HG03442 (cell line): ENCODE data around the gene HTATSF1.

Source experiments
- ATAC-seq: cut with Tn5 transposase; IDR thresholded peaks from one replicate; pipeline ENCODE4 v1.9.1; 2021; ENCODE audit warnings: mild to moderate bottlenecking, moderate library complexity; ENCODE audit not compliant: unreplicated experiment

HTATSF1 gene

DNA sequence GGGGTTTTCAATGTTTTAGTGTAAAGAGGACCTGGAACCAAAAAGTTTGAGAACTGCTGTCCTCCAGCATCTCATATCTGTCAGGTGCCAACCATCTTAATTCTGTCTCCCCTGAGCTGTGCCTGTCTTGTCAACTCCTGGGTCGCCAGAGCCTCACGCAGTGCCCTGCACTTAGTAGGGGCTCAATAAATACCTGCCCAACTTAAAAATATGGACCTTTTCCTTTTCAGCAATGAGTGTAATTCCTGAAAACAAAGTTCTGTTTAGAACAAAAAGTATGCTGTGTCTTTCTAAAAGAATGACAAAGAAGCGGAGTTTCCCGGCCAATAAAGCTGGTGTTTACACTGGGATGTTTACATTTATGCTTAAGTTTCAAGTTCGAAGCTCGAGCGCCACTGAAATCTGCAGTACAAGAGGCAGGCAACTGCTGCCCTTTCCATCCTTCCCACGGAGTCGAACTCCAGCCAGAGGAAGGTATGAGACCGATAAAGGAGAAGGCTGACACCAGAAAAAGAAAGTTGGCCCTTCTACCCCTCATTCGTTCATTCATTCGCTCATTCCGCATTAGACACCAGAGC is 1.1 kb upstream of the HTATSF1 start:
- no peak for ATAC-seq

GRCh38 chrX:136496764-136497555 is 432 bp upstream of the HTATSF1 start:
- ATAC-seq, result peak; percentile 73

- no peak for ATAC-seq
Measured at GRCh38 chrX:136519069-136519468, 21.7 kb downstream of the HTATSF1 start.

DNA sequence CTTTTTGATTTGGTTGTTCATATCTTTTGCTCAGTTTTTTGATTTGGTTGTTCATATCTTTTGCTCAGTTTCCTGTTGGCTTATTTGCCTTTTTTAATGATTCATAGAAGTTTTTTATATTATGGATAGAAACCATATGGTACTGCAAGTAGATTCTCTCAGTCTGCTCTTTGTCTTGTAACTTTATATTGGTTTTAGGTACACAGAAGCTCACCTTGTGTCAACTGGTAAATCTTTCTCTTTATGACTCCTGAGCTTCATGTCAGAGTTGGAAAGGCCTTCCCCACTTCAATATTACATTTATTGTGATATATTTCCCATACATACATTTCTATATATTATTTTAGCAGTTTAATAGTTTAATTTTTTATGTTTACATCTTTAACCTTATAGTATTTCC is 26.4 kb downstream of the HTATSF1 start:
- ATAC-seq, result no peak

DNA sequence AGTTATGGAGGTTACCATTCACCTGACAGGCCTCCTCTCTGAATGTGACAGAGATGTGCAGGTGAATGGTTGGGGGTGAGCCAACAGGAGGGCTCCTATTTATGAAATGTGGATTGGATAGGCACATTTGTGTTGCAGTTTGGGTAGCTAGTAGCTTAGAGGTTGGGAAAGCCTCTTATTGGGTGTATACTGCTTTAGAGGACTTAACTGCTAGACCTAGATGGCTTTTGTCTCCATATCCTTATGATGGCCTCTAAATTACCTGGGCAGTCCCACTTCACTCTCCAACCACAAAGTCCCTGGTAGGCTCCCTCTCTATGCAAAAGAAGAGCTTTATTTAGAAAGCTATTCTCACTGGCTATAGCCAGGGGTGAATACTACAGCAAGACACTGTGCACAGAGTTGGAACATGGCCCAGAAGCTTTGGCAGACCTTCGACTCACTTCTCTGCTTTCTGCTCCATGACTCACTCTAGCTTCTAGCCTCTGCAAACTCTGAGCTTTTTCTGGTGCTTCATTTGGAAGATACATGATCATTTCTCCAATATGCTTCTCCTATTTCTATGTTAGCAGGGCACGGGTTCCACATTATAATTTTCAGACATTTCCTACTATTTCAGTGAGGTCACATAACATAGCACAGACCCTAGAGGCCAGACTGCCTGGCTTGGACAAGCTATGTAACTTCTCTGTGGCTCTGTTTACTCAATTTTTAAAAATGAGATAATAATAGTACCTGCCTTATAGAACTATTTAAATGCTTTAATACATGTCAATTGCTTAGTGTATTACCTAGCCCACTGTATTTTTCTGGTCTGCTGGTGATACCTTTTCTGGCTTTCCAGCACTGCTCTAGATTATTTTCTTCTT is 28.6 kb downstream of the HTATSF1 start:
- no peak for ATAC-seq

GRCh38 chrX:136528645-136529315 is 31.4 kb downstream of the HTATSF1 start:
- no peak for ATAC-seq

- ATAC-seq, result no peak
Measured at GRCh38 chrX:136529795-136530194, 32.4 kb downstream of the HTATSF1 start.

DNA sequence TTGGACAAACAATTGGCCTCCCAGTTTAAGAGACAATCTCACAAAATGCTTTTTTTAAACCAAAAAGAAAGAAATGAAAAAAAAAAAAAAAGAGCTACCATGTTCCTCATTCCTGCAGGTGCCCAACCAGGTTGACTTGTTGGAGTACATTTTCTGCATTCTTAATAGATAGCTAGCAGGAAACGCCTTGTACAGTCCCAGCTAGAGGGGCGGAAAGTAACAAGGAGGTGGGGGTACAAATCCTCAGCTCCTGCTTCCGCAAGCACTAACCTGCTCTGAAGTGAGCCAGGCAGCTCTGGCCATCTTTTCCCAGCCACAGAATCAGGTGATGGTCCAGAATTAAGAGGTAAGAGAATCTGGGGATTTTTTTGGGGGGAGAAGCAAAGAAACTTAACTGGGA is 34.6 kb downstream of the HTATSF1 start, which contains the start of gene VGLL1:
TSS of gene VGLL1 (plus strand) at position 265 of the 400 bp plus-strand sequence. CDS start 3,806 bp downstream, outside the sequence.
- ATAC-seq, result no peak

GRCh38 chrX:136534131-136534530 is 36.7 kb downstream of the HTATSF1 start:
- ATAC-seq, result no peak

DNA sequence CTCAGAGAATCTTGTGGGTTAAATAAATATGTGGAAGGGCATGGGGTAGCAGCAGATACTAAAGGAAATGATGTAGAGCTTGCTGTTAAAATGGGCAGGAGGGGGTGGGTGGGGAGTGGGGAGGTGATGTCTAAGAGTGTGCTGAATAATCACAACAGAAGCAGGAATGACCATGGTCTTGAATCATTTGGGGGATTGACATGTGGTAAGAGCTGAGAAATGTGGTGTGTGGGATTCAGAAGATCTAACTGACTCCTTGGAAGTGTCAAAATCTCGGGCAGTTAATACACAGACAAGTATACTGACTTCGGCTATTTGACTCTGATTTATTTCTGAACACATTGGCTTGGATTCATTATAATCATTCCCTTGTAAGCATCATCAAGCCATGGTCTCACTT is 41.4 kb downstream of the HTATSF1 start:
- no peak for ATAC-seq

- no peak for ATAC-seq
Measured at GRCh38 chrX:136540226-136540625, 42.8 kb downstream of the HTATSF1 start.

DNA sequence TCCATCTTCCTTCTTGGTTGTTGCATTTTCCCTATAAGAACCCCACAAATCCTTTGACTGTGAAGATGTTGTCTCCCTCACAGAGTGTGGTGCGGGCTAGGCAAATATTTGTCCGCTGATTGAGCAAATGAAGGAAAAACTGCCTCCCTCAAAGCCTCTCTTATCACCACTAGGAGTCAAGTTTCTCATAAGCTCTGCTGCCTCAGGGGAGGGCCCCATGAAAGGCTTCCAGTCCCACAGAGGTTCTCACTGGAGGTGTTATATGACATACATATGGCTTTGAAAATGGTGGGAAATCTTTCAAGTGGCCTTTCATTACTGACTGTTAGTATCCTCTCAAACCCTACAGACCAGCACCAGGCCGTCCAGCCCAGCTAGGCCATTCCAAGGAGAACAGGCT is 43.9 kb downstream of the HTATSF1 start:
- no peak for ATAC-seq

DNA sequence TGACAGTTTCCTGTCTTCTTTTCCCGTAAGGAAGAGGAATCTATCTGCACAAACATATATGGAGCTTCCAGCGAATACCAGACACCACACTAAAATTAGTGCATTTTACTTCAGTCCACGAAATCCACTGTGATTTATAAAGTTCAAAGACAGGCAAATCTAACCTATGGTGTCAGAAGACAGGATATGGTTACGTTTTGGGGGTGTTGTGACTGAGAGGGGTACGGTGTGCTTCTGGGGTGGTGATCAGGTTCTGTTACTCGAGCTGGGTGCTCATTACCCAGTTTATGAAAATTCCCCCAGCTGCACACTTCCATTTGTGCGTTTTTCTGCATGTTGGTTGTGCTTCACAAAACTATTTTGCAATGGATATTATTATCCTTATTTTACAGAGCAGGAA is 44.9 kb downstream of the HTATSF1 start:
- no peak for ATAC-seq

- ATAC-seq, result no peak
Measured at GRCh38 chrX:136546371-136546781, 49.0 kb downstream of the HTATSF1 start.

DNA sequence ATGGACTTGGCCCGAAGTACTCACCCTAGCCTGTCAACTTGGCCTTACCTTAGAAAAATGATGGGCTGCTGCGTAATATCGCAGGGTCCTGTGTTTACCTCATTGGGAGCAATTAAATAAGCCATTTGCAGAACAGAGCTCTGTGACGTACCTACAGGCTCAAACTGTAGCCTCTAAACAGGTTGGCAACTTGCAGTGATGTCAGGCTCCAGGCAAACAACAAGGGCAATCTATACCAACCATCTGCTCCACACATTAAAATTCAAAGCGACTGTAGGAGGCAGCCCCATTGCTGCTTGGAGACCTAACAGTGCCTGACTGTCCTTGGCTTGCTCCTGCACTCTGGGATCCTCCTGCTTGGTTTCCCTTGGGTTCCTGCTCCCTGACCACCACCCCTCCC is 51.8 kb downstream of the HTATSF1 start:
- no peak for ATAC-seq

- no peak for ATAC-seq
Measured at GRCh38 chrX:136551410-136551809, 54.0 kb downstream of the HTATSF1 start.

DNA sequence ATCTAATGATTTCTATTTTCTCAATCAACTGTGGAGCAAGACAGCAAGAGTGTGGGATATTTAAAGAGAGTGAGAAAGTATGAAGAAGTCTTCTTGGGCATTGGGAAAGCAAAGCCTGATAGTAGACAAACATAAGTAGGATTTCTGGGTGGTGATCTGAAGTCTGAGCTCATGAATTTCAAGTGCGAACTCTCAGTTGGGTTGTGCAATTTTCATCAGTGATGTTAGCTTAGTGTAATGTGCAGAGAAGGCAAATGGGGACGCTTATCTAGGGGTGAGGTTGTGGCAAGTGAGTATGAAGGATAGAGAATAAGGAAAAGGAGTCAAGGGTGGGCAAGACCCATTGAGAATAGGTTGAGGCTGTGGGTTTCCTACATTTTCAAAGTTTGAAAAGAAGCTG is 58.3 kb downstream of the HTATSF1 start:
- no peak for ATAC-seq
